ENCODE results near the gene TTC12.

Gene TTC12

GRCh38 chr11:113278925-113279324 is 35.5 kb upstream of the TTC12 start:
- Histone ChIP-seq H3K9me3 (ENCODE audit: low read depth, low read length) (no peaks in the 10 kb centered on the region), H3K36me3 (ENCODE audit: insufficient read depth, low read length) (no peaks in the 10 kb centered on the region), H3K4me3 (no peak overlapping the region), H3K27ac (no peak overlapping the region), H3K9ac (ENCODE audit: insufficient read length) (no peak overlapping the region)
- TF ChIP-seq EZH2 (IDR thresholded peaks at IDR 0.05) (no peak), FOXP2 (optimal IDR thresholded peaks at IDR 0.05; ENCODE audit: control extremely low read depth, extremely low read length, insufficient read depth) (no peak), POLR2AphosphoS5 (IDR thresholded peaks at IDR 0.05; ENCODE audit: borderline replicate concordance, low read depth, low read length) (no peak)
- DNase-seq (ENCODE audit: low read depth, low spot score): no peak

GRCh38 chr11:113279591-113279990 is 34.8 kb upstream of the TTC12 start:
- Histone ChIP-seq H3K9ac (ENCODE audit: insufficient read length) (no peak overlapping the region), H3K9me3 (ENCODE audit: low read depth, low read length) (no peaks in the 10 kb centered on the region), H3K27ac (no peak overlapping the region), H3K4me3 (no peak overlapping the region), H3K36me3 (ENCODE audit: insufficient read depth, low read length) (no peaks in the 10 kb centered on the region)
- no peak for DNase-seq (ENCODE audit: low read depth, low spot score)
- TF ChIP-seq EZH2 (IDR thresholded peaks at IDR 0.05) (no peak), FOXP2 (optimal IDR thresholded peaks at IDR 0.05; ENCODE audit: control extremely low read depth, extremely low read length, insufficient read depth) (no peak), POLR2AphosphoS5 (IDR thresholded peaks at IDR 0.05; ENCODE audit: borderline replicate concordance, low read depth, low read length) (no peak)

GRCh38 chr11:113281052-113281725 is 33.2 kb upstream of the TTC12 start:
- no peak for DNase-seq (ENCODE audit: low read depth, low spot score)
- Histone ChIP-seq H3K27ac (no peak overlapping the region), H3K4me3 (no peak overlapping the region), H3K9ac (ENCODE audit: insufficient read length) (no peak overlapping the region), H3K36me3 (ENCODE audit: insufficient read depth, low read length) (no peaks in the 10 kb centered on the region), H3K9me3 (ENCODE audit: low read depth, low read length) (no peaks in the 10 kb centered on the region)
- no peak for TF ChIP-seq EZH2 (IDR thresholded peaks at IDR 0.05)
- no peak for TF ChIP-seq POLR2AphosphoS5 (IDR thresholded peaks at IDR 0.05; ENCODE audit: borderline replicate concordance, low read depth, low read length)
- TF ChIP-seq FOXP2 (optimal IDR thresholded peaks at IDR 0.05; ENCODE audit: control extremely low read depth, extremely low read length, insufficient read depth): no peak

- Histone ChIP-seq H3K9ac (ENCODE audit: insufficient read length) (no peak overlapping the region), H3K36me3 (ENCODE audit: insufficient read depth, low read length) (no peaks in the 10 kb centered on the region), H3K27ac (no peak overlapping the region), H3K9me3 (ENCODE audit: low read depth, low read length) (no peaks in the 10 kb centered on the region), H3K4me3 (no peak overlapping the region)
- TF ChIP-seq FOXP2 (optimal IDR thresholded peaks at IDR 0.05; ENCODE audit: control extremely low read depth, extremely low read length, insufficient read depth) (no peak), EZH2 (IDR thresholded peaks at IDR 0.05) (no peak), POLR2AphosphoS5 (IDR thresholded peaks at IDR 0.05; ENCODE audit: borderline replicate concordance, low read depth, low read length) (no peak)
- no peak for DNase-seq (ENCODE audit: low read depth, low spot score)
Observed at GRCh38 chr11:113282898-113283437, 31.4 kb upstream of the TTC12 start.

GRCh38 chr11:113283881-113284280 is 30.5 kb upstream of the TTC12 start:
- Histone ChIP-seq H3K27ac (no peak overlapping the region), H3K9me3 (ENCODE audit: low read depth, low read length) (no peaks in the 10 kb centered on the region), H3K4me3 (no peak overlapping the region), H3K9ac (ENCODE audit: insufficient read length) (no peak overlapping the region), H3K36me3 (ENCODE audit: insufficient read depth, low read length) (no peaks in the 10 kb centered on the region)
- DNase-seq (ENCODE audit: low read depth, low spot score): no peak
- TF ChIP-seq EZH2 (IDR thresholded peaks at IDR 0.05) (no peak), FOXP2 (optimal IDR thresholded peaks at IDR 0.05; ENCODE audit: control extremely low read depth, extremely low read length, insufficient read depth) (no peak), POLR2AphosphoS5 (IDR thresholded peaks at IDR 0.05; ENCODE audit: borderline replicate concordance, low read depth, low read length) (no peak)

- DNase-seq (ENCODE audit: low read depth, low spot score): no peak
- no peak overlapping the region for H3K27ac ChIP-seq
- no peak overlapping the region for H3K4me3 ChIP-seq
- H3K9ac ChIP-seq (ENCODE audit: insufficient read length): no peak overlapping the region
- no peaks in the 10 kb centered on the region for H3K9me3 ChIP-seq (ENCODE audit: low read depth, low read length)
- no peaks in the 10 kb centered on the region for H3K36me3 ChIP-seq (ENCODE audit: insufficient read depth, low read length)
- TF ChIP-seq FOXP2 (optimal IDR thresholded peaks at IDR 0.05; ENCODE audit: control extremely low read depth, extremely low read length, insufficient read depth): no peak
- TF ChIP-seq EZH2 (IDR thresholded peaks at IDR 0.05): no peak
- TF ChIP-seq POLR2AphosphoS5 (IDR thresholded peaks at IDR 0.05; ENCODE audit: borderline replicate concordance, low read depth, low read length): no peak
Observed at GRCh38 chr11:113286009-113286408, 28.4 kb upstream of the TTC12 start.

- Histone ChIP-seq H3K27ac (no peak overlapping the region), H3K4me3 (no peak overlapping the region), H3K36me3 (ENCODE audit: insufficient read depth, low read length) (no peaks in the 10 kb centered on the region), H3K9me3 (ENCODE audit: low read depth, low read length) (no peaks in the 10 kb centered on the region), H3K9ac (ENCODE audit: insufficient read length) (no peak overlapping the region)
- no peak for DNase-seq (ENCODE audit: low read depth, low spot score)
- TF ChIP-seq POLR2AphosphoS5 (IDR thresholded peaks at IDR 0.05; ENCODE audit: borderline replicate concordance, low read depth, low read length): no peak
- TF ChIP-seq EZH2 (IDR thresholded peaks at IDR 0.05): no peak
- no peak for TF ChIP-seq FOXP2 (optimal IDR thresholded peaks at IDR 0.05; ENCODE audit: control extremely low read depth, extremely low read length, insufficient read depth)
Observed at GRCh38 chr11:113286509-113287497, 27.6 kb upstream of the TTC12 start.

GRCh38 chr11:113287801-113288200 is 26.6 kb upstream of the TTC12 start:
- no peak overlapping the region for H3K4me3 ChIP-seq
- no peak overlapping the region for H3K9ac ChIP-seq (ENCODE audit: insufficient read length)
- H3K36me3 ChIP-seq (ENCODE audit: insufficient read depth, low read length): no peaks in the 10 kb centered on the region
- DNase-seq (ENCODE audit: low read depth, low spot score): no peak
- TF ChIP-seq EZH2 (IDR thresholded peaks at IDR 0.05): no peak
- TF ChIP-seq FOXP2 (optimal IDR thresholded peaks at IDR 0.05; ENCODE audit: control extremely low read depth, extremely low read length, insufficient read depth): no peak
- no peak for TF ChIP-seq POLR2AphosphoS5 (IDR thresholded peaks at IDR 0.05; ENCODE audit: borderline replicate concordance, low read depth, low read length)
- no peak overlapping the region for H3K27ac ChIP-seq
- H3K9me3 ChIP-seq (ENCODE audit: low read depth, low read length): no peaks in the 10 kb centered on the region
